DMS 273 treated with DMSO at 0.1 percent for 48 hours (cell line): ENCODE data around the gene SLC44A2.

Experiments used
- DNase-seq: peaks from one replicate; lab custom pipeline; 2025; lab: John Stamatoyannopoulos, UW

SLC44A2 gene

DNA sequence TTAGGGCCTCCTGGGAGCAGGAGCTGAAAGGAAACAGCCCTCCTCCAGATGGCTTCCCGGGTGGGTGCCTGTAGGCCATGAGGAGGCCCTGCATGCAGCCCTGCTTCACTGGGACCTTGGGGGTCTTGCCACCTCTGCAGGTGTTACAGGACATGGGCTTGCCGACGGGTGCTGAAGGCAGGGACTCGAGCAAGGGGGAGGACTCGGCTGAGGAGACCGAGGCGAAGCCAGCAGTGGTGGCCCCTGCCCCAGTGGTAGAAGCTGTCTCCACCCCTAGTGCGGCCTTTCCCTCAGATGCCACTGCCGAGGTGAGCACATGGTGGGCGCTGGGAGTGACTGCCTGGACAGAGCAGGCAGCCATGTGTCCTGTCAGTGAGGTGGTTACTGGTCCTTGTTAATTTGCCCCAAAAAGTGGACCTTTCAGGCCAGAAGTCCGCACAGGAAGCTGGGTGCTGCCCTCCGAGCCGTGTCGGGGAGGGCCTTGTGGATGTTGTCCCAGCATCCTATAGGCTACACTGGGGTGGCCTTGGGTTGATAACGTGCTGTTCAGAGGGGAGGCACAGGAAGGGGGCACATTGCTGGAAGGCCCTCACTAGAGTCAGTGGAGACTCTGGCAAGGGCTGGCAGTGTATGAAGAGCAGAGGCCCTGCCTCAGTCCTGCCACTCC, 57.2 kb downstream of the SLC44A2 start:
- no peak for DNase-seq

DNA sequence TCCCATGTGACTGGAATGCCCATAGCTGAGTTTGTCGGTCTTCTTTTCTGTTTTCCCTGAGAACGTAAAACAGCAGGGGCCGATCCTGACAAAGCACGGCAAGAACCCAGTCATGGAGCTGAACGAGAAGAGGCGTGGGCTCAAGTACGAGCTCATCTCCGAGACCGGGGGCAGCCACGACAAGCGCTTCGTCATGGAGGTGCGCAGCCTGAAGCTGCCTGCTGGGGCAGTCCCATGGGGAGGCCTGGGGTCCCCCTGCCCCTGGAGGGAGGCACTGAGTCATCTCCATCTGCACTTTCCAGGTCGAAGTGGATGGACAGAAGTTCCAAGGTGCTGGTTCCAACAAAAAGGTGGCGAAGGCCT, 57.7 kb downstream of the SLC44A2 start:
- no peak for DNase-seq

DNA sequence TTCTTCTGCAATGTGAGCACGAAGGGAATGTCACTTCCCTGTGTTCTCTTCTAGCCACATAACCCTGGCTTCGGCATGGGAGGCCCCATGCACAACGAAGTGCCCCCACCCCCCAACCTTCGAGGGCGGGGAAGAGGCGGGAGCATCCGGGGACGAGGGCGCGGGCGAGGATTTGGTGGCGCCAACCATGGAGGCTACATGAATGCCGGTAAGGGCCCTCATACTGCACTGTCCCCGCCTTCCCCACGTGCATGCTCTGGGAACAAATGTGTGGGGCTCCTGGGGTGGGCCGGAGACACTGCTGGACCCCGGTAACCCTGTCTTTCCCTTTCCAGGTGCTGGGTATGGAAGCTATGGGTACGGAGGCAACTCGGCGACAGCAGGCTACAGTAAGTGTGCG, 58.2 kb downstream of the SLC44A2 start:
- no peak for DNase-seq

DNA sequence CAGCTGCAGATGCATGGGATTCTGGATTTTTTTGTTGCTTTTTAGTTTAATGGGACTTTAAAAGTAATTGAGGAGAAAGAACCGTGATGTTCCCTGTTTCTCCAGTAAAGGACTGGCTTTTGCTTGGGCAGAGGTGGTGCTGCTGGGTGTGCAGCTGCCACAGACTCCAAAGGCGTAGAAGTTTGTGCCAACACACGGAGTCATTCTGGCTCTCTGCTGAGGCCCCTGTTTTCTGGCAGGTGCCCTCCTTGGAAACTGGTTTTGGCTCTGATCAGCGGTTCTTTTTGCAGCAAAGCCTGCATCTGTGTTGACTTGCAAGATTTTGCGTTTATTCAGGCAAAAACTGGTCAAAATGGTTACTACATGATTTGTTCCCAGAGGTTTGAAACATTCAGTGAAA, 59.9 kb downstream of the SLC44A2 start:
- no peak for DNase-seq

DNA sequence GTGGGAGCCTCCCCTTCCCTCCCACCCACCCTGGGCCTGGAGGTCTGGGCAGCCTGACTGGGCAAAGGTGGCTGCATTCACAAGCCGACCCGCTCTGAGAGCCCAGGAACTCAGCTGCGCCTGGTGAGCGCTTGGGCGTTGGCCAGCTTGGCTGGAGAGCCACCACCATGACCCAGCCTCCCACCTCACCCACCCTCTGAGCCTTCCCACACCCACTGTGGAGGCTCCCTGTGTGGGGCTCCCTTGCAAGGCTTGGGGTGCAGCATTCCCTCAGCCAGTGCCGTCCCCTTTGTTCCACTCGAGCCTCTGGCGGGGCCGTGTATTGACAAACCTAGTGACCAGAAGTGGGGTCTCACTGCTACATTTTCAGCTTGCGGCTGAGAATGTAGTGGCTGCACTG, 60.8 kb downstream of the SLC44A2 start:
- DNase-seq = no peak

DNA sequence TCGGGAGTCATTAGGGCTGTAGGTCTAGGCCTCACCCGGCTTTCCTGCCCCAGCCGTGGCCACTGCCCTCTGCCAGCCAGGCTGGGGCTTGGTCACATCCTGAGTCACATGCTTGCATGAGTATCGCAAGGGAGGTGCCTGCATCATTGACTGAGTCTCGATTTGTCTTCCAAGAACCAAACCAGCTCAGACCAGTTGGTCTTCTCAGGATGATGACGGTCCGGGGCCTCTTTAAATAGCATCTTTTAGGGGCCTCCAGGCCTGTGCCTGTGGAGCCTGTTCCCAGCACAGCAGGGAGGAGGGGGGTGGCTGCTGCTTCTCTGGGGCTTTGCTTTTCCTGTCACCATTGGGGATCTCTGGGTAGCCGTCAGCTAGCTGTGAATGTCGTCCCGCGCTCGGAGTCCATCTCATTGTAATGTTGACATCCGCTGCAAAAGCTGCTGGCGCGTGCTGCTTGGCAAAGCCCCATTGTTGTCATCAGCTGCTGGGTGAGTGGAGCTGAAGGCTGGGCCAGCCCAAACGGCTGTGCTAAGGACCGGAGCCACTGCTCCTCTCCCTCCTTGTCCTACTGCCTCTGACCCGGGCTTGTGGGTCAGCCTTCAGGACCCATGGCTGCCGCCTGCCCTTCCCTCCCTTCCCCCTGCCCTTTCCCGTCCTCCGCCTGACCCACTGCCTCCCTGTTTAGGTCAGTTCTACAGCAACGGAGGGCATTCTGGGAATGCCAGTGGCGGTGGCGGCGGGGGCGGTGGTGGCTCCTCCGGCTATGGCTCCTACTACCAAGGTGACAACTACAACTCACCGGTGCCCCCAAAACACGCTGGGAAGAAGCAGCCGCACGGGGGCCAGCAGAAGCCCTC, 61.5 kb downstream of the SLC44A2 start:
- no peak for DNase-seq

DNA sequence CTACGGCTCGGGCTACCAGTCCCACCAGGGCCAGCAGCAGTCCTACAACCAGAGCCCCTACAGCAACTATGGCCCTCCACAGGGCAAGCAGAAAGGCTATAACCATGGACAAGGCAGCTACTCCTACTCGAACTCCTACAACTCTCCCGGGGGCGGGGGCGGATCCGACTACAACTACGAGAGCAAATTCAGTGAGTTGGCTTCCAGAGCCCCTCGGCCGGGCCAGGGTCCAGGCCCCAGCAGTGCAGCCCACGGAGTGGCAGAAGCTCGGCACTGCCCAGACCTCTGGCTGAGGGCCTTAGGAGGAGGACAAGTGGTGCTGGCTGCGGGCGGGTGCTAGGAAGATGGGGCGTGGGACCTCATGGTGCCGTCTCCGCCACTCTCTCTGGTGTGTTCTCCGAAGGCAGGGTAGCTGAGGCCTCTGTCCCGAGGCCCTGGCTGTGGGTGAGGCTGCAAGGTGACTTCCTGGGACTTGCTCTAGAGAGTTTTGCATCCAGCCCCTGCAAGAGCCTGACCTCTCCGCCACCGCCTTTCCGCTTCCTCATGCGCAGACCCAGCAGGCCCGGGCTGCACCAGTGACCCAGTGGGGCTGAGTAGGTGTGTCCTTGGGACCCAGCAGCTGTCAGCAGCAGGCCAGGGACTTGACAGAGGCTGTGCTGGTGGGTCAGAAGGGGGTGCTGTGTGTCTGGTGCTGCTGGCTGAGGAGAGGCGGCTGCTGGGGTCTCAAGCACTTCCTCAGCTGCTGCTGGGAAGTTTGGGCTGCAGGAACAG, 62.4 kb downstream of the SLC44A2 start:
- DNase-seq = no peak

DNA sequence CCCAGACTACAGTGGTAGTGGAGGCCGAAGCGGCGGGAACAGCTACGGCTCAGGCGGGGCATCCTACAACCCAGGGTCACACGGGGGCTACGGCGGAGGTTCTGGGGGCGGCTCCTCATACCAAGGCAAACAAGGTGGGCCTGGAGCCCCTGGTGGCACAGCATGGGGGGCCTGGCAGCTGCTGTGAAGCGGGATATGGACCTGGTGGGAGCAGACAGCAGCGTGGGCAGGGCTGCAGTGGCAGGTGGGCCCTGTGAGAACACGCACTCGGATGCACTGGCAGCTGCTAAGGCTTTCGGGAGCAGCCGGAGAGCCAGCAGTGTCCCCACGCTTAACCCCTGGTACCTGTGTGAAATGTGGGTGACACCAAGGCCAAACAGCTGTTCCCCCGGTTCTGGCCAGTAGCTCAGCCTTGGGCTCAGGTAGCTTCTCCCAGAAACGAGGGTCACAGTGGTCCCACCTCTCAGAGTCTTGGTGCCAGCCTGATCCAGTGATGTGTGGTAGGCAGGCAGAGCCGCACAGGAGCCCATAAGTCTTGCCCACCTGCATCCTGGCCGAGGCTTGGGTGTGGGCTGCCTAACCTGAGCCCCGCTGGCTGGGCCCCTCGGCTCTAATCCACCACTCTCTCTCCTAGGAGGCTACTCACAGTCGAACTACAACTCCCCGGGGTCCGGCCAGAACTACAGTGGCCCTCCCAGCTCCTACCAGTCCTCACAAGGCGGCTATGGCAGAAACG, 63.4 kb downstream of the SLC44A2 start:
- DNase-seq = no peak

DNA sequence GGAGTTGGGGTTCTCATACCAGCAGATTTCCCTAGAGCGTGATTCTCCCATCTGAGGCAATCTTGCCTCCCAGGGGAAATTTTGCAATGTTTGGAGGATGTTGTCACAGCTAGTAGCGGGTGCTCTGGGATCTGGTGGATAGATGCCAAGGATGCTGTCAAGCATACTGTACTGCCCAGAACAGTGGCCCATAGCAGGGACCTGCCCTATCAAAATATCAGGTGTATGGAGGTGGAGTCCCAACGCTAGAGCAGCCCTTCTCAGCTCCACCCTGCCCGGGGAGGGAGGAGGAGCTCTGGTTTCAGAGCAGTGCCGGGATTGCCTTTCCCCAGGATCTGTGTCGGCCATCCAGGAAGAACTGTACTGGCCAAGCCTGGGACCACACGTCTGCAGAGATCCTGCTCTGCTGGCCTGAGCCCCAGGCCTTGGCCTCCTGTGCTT, 65.0 kb downstream of the SLC44A2 start:
- DNase-seq = no peak

DNA sequence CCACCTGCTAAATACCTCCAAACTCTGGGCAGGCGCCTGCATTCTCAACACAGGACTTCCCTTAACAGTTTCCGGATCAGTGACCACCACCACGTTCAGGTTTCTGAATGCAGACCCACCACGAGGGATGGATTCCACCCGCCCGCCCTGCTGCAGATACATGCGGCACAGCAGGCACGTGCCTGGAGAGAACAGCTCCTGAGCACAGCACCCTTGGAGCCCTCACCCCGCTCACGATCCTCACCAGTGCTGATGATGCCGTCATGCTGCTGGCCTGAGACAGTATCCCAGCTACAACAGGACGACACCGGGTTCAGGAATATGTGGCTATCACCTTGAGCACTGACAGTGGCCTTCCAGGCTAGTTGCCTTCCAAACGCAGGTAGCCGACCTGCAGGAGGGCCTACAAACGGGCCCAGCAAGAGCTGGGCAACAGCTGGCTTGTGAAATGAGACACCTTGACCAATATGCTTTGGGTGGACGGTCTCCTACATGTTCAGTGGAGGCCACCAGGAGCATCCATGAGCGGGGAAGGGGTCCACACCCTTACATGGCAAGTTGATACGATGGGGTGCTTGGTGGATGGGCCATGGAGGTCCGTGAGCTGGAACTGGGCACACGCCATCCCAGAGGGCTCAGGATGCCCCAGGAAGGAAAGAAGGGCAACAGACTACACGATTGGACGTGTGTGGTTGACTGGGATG, 66.0 kb downstream of the SLC44A2 start:
- DNase-seq = no peak

DNA sequence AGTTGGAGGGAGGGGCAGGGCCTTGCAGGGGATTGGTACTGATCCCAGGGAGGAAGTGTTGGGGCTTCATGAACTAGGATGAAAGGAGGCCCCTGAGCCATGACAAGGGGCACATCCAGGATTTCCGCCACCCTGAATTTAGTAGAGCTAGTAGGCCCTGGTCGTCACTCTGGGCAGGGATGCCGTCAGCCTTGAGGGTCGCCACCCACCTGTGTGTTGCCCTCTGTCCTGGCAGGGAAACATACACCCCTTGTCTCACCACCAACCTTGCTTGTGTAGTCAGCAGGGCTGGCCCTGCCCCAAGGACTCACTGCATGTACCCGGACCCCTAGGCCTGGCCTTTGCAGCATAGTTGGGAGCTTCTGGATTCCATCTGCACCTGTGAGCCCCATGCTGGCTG, 66.5 kb downstream of the SLC44A2 start:
- DNase-seq = no peak

DNA sequence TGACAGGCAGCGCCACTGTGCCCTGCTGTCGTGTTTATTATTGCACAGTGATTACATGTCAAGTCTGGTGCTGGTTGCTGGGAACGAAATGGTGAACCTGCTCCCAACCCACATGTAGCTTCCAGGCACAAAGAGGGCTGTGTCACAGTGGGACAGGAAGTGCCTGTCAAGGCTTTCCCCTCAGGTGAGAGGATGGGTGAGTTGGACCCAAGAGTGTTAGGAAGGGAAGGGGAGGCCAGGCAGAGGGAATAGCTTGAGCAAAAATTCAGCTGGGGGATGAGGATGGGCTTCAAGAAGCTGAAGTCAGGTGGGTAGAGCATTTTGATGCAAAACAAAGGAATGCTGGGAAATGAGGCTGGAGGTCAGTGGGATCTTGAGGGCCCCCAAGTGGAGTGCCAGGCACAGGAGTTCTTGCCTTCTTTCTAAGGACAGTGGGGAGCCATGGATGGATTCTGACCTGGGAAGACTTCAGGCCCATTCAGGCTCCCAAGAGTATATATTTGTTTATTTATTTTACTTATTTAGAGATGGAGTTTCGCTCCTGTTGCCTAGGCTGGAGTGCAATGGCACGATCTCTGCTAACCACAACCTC, 67.4 kb downstream of the SLC44A2 start:
- DNase-seq = no peak
